ENCODE measurements around the gene BASP1.

BASP1 gene

DNA sequence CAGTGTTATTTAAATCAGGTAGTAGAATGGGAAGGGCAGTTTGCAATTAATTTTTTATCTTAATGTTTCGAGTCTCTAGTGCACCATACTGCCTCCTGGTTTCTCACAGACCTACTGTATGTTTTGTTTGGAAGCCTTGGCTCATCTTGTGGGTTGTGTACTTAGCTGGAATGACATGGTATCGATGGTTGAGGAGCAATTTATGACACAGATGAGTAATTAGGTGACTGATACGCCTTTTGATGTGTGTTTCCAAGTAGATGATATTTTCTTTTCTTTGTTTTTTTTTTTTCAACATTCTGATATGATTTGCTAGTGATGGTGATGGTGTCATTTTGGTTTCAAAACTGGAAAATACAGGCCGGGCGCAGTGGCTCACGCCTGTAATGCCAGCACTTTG lies 16.1 kb downstream of the BASP1 start:
- DNase-seq: no peak
- H3F3A ChIP-seq (ENCODE audit: insufficient read depth, low read length): no peaks in the 10 kb centered on the region
- no peak overlapping the region for H2AFZ ChIP-seq (ENCODE audit: low read length)
- H3K4me2 ChIP-seq (ENCODE audit: low read depth, low read length): no peak overlapping the region
- no peaks in the 10 kb centered on the region for H3K9me2 ChIP-seq (replicated peaks; ENCODE audit: insufficient read depth, low read length)
- no peaks in the 10 kb centered on the region for H3K27me3 ChIP-seq (replicated peaks; ENCODE audit: insufficient read depth, low read length)
- no peaks in the 10 kb centered on the region for H3K9me3 ChIP-seq (replicated peaks; ENCODE audit: insufficient read depth, low read length)
- H3K4me3 ChIP-seq (ENCODE audit: low read length): no peak overlapping the region
- no peak for TF ChIP-seq EZH2phosphoT487 (IDR thresholded peaks at IDR 0.05; ENCODE audit: low read length)
- TF ChIP-seq EZH2 (optimal IDR thresholded peaks at IDR 0.05; ENCODE audit: low read depth, low read length): no peak
- TF ChIP-seq, protein P1, sequence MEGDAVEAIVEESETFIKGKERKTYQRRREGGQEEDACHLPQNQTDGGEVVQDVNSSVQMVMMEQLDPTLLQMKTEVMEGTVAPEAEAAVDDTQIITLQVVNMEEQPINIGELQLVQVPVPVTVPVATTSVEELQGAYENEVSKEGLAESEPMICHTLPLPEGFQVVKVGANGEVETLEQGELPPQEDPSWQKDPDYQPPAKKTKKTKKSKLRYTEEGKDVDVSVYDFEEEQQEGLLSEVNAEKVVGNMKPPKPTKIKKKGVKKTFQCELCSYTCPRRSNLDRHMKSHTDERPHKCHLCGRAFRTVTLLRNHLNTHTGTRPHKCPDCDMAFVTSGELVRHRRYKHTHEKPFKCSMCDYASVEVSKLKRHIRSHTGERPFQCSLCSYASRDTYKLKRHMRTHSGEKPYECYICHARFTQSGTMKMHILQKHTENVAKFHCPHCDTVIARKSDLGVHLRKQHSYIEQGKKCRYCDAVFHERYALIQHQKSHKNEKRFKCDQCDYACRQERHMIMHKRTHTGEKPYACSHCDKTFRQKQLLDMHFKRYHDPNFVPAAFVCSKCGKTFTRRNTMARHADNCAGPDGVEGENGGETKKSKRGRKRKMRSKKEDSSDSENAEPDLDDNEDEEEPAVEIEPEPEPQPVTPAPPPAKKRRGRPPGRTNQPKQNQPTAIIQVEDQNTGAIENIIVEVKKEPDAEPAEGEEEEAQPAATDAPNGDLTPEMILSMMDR (IDR thresholded peaks at IDR 0.05; ENCODE audit: low read length): no peak
- no peaks in the 10 kb centered on the region for H3K4me1 ChIP-seq (ENCODE audit: low read length)
- no peaks in the 10 kb centered on the region for H3K36me3 ChIP-seq (replicated peaks; ENCODE audit: insufficient read depth, low read length)
- H3K9ac ChIP-seq (ENCODE audit: low read length): no peak overlapping the region
- H4K20me1 ChIP-seq (ENCODE audit: insufficient read depth, low read length): no peaks in the 10 kb centered on the region
- H3K27ac ChIP-seq (ENCODE audit: low read length): no peak overlapping the region
- H3K79me2 ChIP-seq (ENCODE audit: low read length): peaks cover 90% of the 10 kb centered on the region

DNA sequence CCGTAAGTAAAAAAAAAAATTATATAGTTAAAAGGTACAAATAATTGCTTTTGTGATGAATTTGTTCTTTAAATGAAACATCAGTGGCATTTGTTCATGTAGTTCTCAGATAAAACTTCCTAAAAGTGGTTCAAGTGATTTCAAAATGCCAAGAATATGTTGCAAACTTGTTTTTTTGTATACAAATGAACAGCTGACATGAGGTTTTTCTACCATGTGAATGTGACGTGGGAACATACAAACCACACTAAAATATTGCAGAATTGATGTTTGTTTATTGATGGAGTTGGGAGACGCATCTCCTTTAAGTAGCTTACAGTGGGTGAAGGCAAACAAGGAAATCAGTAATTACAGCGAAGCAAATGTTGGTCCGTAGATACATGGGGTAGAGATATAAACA lies 16.9 kb downstream of the BASP1 start:
- no peak for DNase-seq
- Histone ChIP-seq H3F3A (ENCODE audit: insufficient read depth, low read length) (no peaks in the 10 kb centered on the region), H3K36me3 (replicated peaks; ENCODE audit: insufficient read depth, low read length) (no peaks in the 10 kb centered on the region), H2AFZ (ENCODE audit: low read length) (no peak overlapping the region), H3K4me2 (ENCODE audit: low read depth, low read length) (no peak overlapping the region), H3K9me2 (replicated peaks; ENCODE audit: insufficient read depth, low read length) (no peaks in the 10 kb centered on the region), H3K79me2 (ENCODE audit: low read length) (peaks cover 88% of the 10 kb centered on the region), H3K27ac (ENCODE audit: low read length) (no peak overlapping the region), H3K4me1 (ENCODE audit: low read length) (no peaks in the 10 kb centered on the region), H3K9ac (ENCODE audit: low read length) (no peak overlapping the region), H4K20me1 (ENCODE audit: insufficient read depth, low read length) (no peaks in the 10 kb centered on the region), H3K9me3 (replicated peaks; ENCODE audit: insufficient read depth, low read length) (no peaks in the 10 kb centered on the region), H3K4me3 (ENCODE audit: low read length) (no peak overlapping the region), H3K27me3 (replicated peaks; ENCODE audit: insufficient read depth, low read length) (no peaks in the 10 kb centered on the region)
- TF ChIP-seq EZH2phosphoT487 (IDR thresholded peaks at IDR 0.05; ENCODE audit: low read length) (no peak), EZH2 (optimal IDR thresholded peaks at IDR 0.05; ENCODE audit: low read depth, low read length) (no peak)
- TF ChIP-seq, protein P1 (IDR thresholded peaks at IDR 0.05; ENCODE audit: low read length): no peak

DNA sequence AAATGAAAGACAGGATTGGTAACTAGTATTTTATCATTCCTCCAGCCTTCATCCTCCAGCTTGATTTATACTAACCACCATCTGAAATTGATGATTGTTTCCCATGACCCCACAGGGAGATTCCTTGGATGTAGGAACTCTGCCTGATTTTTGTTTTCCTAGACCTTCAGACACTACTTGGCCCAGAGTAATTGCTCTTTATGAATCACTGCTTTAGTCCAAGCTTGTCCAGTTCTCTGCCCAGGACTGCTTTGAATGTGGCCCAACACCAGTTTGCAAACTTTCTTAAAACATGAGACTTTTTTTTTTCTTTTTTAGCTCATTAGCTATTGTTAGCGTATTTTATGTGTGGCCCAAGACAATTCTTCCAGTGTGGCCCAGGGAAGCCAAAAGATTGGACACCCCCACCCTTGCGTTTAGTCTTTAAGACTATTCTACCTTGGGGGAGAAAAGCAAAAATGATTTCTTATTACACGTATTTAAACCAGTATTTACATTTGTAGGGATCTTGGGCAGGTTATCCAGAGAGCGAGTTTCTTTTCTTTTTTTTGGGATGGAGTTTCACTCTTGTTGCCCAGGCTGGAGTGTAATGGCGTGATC lies 18.4 kb downstream of the BASP1 start:
- H3K9ac ChIP-seq (ENCODE audit: low read length): no peak overlapping the region
- no peaks in the 10 kb centered on the region for H3K9me3 ChIP-seq (replicated peaks; ENCODE audit: insufficient read depth, low read length)
- no peak overlapping the region for H3K4me2 ChIP-seq (ENCODE audit: low read depth, low read length)
- H3K4me1 ChIP-seq (ENCODE audit: low read length): no peaks in the 10 kb centered on the region
- H3K36me3 ChIP-seq (replicated peaks; ENCODE audit: insufficient read depth, low read length): no peaks in the 10 kb centered on the region
- H3F3A ChIP-seq (ENCODE audit: insufficient read depth, low read length): no peaks in the 10 kb centered on the region
- peaks cover 86% of the 10 kb centered on the region for H3K79me2 ChIP-seq (ENCODE audit: low read length)
- no peak overlapping the region for H3K27ac ChIP-seq (ENCODE audit: low read length)
- no peaks in the 10 kb centered on the region for H4K20me1 ChIP-seq (ENCODE audit: insufficient read depth, low read length)
- TF ChIP-seq EZH2 (optimal IDR thresholded peaks at IDR 0.05; ENCODE audit: low read depth, low read length): no peak
- H3K9me2 ChIP-seq (replicated peaks; ENCODE audit: insufficient read depth, low read length): no peaks in the 10 kb centered on the region
- no peaks in the 10 kb centered on the region for H3K27me3 ChIP-seq (replicated peaks; ENCODE audit: insufficient read depth, low read length)
- DNase-seq: no peak
- no peak overlapping the region for H2AFZ ChIP-seq (ENCODE audit: low read length)
- H3K4me3 ChIP-seq (ENCODE audit: low read length): no peak overlapping the region

DNA sequence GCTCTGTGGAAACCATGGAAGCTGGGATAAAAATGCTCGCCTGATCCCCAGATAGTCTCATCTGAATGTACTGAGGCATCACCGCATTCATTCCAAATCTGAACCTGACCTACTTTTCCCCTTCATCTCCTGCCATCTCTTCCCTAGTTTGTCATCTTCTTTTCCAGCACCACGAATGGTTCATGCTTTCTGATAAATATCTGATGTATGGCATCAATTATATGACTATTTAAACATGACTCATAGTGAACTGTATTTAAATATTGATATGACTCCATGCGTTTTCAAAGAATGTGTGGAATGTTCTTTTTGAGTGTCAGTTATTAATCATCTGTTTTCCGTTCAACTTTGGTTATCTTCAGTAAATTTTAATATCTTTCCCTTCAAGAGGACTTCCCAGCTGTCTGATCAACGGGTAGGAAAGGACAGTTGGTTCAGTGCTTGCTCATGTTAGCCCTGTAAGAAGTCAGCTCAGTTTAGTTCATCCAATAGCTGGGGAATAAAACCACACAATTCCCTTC lies 21.1 kb downstream of the BASP1 start:
- Histone ChIP-seq H3K79me2 (ENCODE audit: low read length) (peaks cover 85% of the 10 kb centered on the region), H3F3A (ENCODE audit: insufficient read depth, low read length) (no peaks in the 10 kb centered on the region), H3K9me3 (replicated peaks; ENCODE audit: insufficient read depth, low read length) (no peaks in the 10 kb centered on the region), H3K27ac (ENCODE audit: low read length) (no peak overlapping the region), H3K36me3 (replicated peaks; ENCODE audit: insufficient read depth, low read length) (no peaks in the 10 kb centered on the region), H3K4me2 (ENCODE audit: low read depth, low read length) (no peak overlapping the region), H3K4me3 (ENCODE audit: low read length) (no peak overlapping the region), H3K4me1 (ENCODE audit: low read length) (no peaks in the 10 kb centered on the region), H3K27me3 (replicated peaks; ENCODE audit: insufficient read depth, low read length) (no peaks in the 10 kb centered on the region), H4K20me1 (ENCODE audit: insufficient read depth, low read length) (no peaks in the 10 kb centered on the region), H2AFZ (ENCODE audit: low read length) (no peak overlapping the region), H3K9me2 (replicated peaks; ENCODE audit: insufficient read depth, low read length) (no peaks in the 10 kb centered on the region), H3K9ac (ENCODE audit: low read length) (no peak overlapping the region)
- no peak for TF ChIP-seq EZH2 (optimal IDR thresholded peaks at IDR 0.05; ENCODE audit: low read depth, low read length)
- no peak for DNase-seq
